ENCODE data around the gene STAC2. TPM values are rescaled to one million over a fixed set of nuclear protein-coding genes. Genes with fewer than 3 reads are reported as not detected.

Gene STAC2
- polyA plus RNA-seq, 2 of the 4 experiments (the other 2 are of a cell fraction), result 0.03 to 0.26 TPM

DNA sequence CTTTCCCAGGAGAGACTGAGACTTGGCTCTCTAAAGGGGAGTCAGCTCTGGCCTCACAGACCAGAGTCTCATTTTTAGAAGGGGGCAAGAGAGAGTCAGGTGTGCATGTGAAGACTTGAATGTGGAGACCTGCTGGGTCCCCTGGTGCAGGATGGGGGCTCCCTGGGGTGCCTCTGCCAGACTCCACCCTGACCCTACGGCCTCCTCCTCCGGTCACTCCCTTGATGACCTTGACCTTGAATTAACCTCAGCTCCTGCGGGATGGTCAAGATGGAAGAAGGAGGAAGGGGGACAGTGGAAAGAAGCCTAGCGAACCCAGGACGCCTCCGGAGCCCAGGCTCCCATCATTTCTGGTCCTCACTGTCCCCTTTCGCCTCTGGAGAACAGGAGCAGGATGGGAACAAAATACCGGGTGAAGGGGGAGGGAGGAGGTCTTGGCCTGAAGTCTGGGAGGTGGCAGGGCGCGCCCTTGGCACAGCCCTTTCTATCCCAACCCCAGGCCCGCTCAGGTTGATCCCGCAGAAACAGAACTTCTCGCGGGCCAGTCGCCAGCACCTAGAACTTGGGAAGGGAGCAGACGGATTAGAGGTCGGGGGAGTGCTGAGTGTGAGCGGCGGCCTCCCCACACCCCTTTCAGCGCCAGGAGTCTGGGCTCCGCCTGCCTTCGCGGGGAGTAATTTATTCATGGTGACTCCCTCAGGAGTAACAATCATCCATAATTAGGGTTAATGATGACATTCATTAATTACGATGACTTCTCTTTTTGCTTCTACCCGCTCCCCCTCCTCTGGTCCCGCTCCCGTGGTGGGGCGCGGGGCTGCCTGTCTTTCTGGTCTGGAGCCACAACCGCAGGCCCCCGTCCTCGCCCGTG lies 1.6 kb downstream of the STAC2 start:
- Histone ChIP-seq H3K4me1 (peaks cover 24% of the 10 kb centered on the region), H3K4me2 (no peak overlapping the region), H3K9me3 (no peaks in the 10 kb centered on the region), H3K27ac (no peak overlapping the region; a peak in 1 of 6 replicates), H3K4me3 (no peak overlapping the region)
- CTCF ChIA-PET, result interaction anchor here (1.4 to 31.5 kb wide), 6 partner anchors 11 to 397 kb away, joined by 3 to 1140 read pairs (median 5); no protein-coding TSS in a partner anchor
- POLR2A ChIA-PET, result interaction anchor here (0.8 kb wide), 1 partner anchor 11 kb away, joined by 4 read pairs; no protein-coding TSS in a partner anchor
- 91% methylated on average over 33 of the region's 33 CpGs for WGBS (ENCODE audit: missing lambda C conversion rate)
- ATAC-seq (0 out of 6 replicates have a peak, but pooled peaks of 1 of the 2 experiments have one; percentile 3), DNase-seq (ENCODE audit: low read depth in 1 of 2, low spot score in 1 of 2) (no peak), FAIRE-seq (no peak)
- TF ChIP-seq KDM1A (IDR thresholded peaks at IDR 0.05; ENCODE audit: low read depth), result no peak

DNA sequence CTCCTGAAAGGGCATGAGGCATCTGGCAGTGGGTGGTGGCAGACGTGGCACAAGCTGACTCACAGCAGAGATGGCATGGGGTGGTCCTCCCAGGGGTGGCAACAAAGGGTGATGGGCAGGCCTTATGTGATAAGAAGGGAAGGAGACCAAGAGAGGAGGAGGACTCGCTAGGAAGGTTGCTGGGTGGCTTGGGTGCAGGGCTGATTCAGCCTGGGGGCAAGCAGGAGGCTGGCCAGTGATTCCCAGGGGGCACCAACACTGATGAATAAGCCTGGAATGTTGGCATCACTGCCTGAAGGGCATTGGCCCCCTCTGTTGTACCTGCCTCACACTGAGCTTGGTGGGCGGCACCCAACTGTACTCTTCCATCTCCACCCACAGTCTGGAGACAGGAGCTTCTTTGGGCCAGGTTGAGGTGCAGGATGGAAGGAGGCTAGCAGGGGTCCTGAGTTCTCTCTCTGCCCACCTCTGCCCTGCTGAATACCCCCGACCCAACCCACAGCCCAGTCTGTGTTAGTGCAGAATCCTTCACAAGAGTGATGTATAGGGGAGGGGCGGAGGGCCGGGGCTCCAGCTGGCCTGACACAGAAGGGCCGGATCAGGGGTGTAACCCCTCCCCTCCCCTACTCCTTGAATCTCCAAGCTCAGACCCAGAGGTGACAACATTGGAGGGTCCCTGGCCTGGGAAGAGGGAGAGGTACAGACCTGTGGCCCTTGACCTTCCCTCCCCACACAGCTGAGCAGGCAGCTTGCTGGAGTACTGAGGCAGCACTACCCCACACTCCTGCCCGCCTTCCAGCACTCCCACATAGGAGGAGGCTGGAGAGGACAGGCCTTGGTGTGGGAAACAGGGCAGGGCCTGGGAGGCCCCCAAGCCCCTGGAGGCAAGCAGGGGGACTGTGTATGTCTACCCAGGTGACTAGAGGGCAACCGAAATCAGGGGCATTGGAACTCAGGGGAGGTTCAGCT lies 2.6 kb downstream of the STAC2 start:
- H3K4me1 ChIP-seq, result peaks cover 23% of the 10 kb centered on the region
- H3K27ac ChIP-seq, result peak overlapping the region in 1 of 2 experiments; percentile 39; a peak in 1 of 6 replicates
- no peak overlapping the region for H3K4me2 ChIP-seq
- peak; percentile 19 to 21; a peak in 4 of 6 replicates for ATAC-seq
- no peaks in the 10 kb centered on the region for H3K9me3 ChIP-seq
- no peak for FAIRE-seq
- WGBS (ENCODE audit: missing lambda C conversion rate), result 66% methylated on average over 9 of the region's 9 CpGs
- no peak for DNase-seq (ENCODE audit: low read depth in 1 of 2, low spot score in 1 of 2)
- POLR2A ChIA-PET, result interaction anchor here (0.8 kb wide), 1 partner anchor 12 kb away, joined by 4 read pairs; no protein-coding TSS in a partner anchor
- TF ChIP-seq JUN (IDR thresholded peaks at IDR 0.05) (no peak), HOXA7 (CRISPR knock-in tag; IDR thresholded peaks at IDR 0.05) (no peak), KDM1A (IDR thresholded peaks at IDR 0.05; ENCODE audit: low read depth) (no peak), HDAC2 (IDR thresholded peaks at IDR 0.05) (no peak), FOSL2 (IDR thresholded peaks at IDR 0.05) (no peak), FOSL2 (CRISPR knock-in tag; IDR thresholded peaks at IDR 0.05) (no peak), RCOR1 (IDR thresholded peaks at IDR 0.05; ENCODE audit: low read depth, low read length) (no peak), RARB (CRISPR knock-in tag; IDR thresholded peaks at IDR 0.05) (no peak), SREBF2 (IDR thresholded peaks at IDR 0.05) (no peak), NPAS2 (CRISPR knock-in tag; IDR thresholded peaks at IDR 0.05; ENCODE audit: borderline replicate concordance) (no peak), FOSB (CRISPR knock-in tag; IDR thresholded peaks at IDR 0.05) (no peak), ZFP36 (IDR thresholded peaks at IDR 0.05; ENCODE audit: borderline replicate concordance, partially characterized antibody) (no peak), MAFK (IDR thresholded peaks at IDR 0.05; ENCODE audit: partially characterized antibody) (no peak), TP53 (CRISPR knock-in tag; IDR thresholded peaks at IDR 0.05) (no peak), MYC (IDR thresholded peaks at IDR 0.05; ENCODE audit: borderline replicate concordance, low read length) (no peak), ZC3H11A (IDR thresholded peaks at IDR 0.05) (no peak), GATA3 (IDR thresholded peaks at IDR 0.05; ENCODE audit: borderline replicate concordance) (no peak)
- TF ChIP-seq, protein P1, sequence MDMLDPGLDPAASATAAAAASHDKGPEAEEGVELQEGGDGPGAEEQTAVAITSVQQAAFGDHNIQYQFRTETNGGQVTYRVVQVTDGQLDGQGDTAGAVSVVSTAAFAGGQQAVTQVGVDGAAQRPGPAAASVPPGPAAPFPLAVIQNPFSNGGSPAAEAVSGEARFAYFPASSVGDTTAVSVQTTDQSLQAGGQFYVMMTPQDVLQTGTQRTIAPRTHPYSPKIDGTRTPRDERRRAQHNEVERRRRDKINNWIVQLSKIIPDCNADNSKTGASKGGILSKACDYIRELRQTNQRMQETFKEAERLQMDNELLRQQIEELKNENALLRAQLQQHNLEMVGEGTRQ (IDR thresholded peaks at IDR 0.05), result no peak
- TF ChIP-seq, protein P2, sequence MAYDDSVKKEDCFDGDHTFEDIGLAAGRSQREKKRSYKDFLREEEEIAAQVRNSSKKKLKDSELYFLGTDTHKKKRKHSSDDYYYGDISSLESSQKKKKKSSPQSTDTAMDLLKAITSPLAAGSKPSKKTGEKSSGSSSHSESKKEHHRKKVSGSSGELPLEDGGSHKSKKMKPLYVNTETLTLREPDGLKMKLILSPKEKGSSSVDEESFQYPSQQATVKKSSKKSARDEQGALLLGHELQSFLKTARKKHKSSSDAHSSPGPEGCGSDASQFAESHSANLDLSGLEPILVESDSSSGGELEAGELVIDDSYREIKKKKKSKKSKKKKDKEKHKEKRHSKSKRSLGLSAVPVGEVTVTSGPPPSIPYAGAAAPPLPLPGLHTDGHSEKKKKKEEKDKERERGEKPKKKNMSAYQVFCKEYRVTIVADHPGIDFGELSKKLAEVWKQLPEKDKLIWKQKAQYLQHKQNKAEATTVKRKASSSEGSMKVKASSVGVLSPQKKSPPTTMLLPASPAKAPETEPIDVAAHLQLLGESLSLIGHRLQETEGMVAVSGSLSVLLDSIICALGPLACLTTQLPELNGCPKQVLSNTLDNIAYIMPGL (CRISPR knock-in tag; IDR thresholded peaks at IDR 0.05; ENCODE audit: borderline replicate concordance), result no peak
- TF ChIP-seq, protein P3, sequence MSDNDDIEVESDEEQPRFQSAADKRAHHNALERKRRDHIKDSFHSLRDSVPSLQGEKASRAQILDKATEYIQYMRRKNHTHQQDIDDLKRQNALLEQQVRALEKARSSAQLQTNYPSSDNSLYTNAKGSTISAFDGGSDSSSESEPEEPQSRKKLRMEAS (IDR thresholded peaks at IDR 0.05), result no peak
- TF ChIP-seq, protein P4, sequence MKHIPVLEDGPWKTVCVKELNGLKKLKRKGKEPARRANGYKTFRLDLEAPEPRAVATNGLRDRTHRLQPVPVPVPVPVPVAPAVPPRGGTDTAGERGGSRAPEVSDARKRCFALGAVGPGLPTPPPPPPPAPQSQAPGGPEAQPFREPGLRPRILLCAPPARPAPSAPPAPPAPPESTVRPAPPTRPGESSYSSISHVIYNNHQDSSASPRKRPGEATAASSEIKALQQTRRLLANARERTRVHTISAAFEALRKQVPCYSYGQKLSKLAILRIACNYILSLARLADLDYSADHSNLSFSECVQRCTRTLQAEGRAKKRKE (CRISPR knock-in tag; IDR thresholded peaks at IDR 0.05; ENCODE audit: low read depth), result no peak
- no peak overlapping the region for H3K4me3 ChIP-seq
- CTCF ChIA-PET, result interaction anchor here (1.4 to 31.5 kb wide), 6 partner anchors 10 to 398 kb away, joined by 3 to 1140 read pairs (median 5); no protein-coding TSS in a partner anchor

All from A549 (cell line).